Femur (tissue), 1 donor: ENCODE measurements around the gene TMLHE.
"Not testable (repeated sequence)": the region's sequence is repeated elsewhere in the genome, so short reads cannot be mapped to it uniquely, and the experiment has no call there.

Experiments
- DNase-seq: peaks from one replicate; pipeline ENCODE4 v3.0.0-alpha.2; 2017

TMLHE gene

GRCh38 chrX:155491421-155491820 lies 121.3 kb downstream of the TMLHE start:
- not testable (repeated sequence) for DNase-seq

GRCh38 chrX:155477136-155477535 lies 135.6 kb downstream of the TMLHE start:
- not testable (repeated sequence) for DNase-seq

- not testable (repeated sequence) for DNase-seq
Measured at GRCh38 chrX:155466269-155466938, 146.3 kb downstream of the TMLHE start.

- not testable (repeated sequence) for DNase-seq
Measured at GRCh38 chrX:155460501-155460900, 152.3 kb downstream of the TMLHE start.

- not testable (repeated sequence) for DNase-seq
Measured at GRCh38 chrX:155458471-155458870, 154.3 kb downstream of the TMLHE start, which contains the start of gene F8A3. Gene F8A3 (minus strand): TSS chrX:155458620. CDS start chrX:155458600, 20 bp downstream.

- not testable (repeated sequence) for DNase-seq
Measured at GRCh38 chrX:155457761-155458447, 154.8 kb downstream of the TMLHE start.

GRCh38 chrX:155441097-155441496 lies 171.7 kb downstream of the TMLHE start:
- no peak for DNase-seq
